Measurements from ENCODE around the gene ZCCHC14. TPM values are rescaled to one million over a fixed set of nuclear protein-coding genes. Genes with fewer than 3 reads are reported as not detected.
"Not testable (repeated sequence)": the region's sequence is repeated elsewhere in the genome, so short reads cannot be mapped to it uniquely, and the experiment has no call there.

Gene ZCCHC14
- total RNA-seq, 1 donor from 2014 or later = 42.4 TPM

DNA sequence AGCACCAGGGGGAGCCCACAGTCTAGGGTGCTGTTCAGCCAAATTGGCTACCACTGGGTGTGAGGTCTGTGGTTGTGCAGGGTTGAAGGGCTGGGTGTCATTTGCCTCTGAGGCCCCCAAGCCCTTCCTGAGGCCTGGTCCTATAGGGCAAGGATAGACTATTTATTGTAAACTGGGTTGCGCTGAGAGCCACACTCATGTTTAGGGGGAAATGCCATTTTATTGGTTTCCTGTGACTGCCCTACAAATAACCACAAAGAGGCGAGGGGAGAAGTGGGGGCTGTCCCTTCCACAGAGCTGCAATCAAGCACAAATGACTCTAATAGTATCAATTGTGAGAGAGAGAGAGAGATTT lies 3.6 kb upstream of the ZCCHC14 start:
- Mint-ChIP-seq H3K36me3 (ENCODE audit: insufficient read depth) (no peaks in the 10 kb centered on the region), H3K4me1 (ENCODE audit: low read depth) (peaks cover 3% of the 10 kb centered on the region), H3K9me3 (ENCODE audit: low read depth) (no peaks in the 10 kb centered on the region), H3K4me3 (ENCODE audit: low read depth) (no peak overlapping the region), H3K27me3 (no peaks in the 10 kb centered on the region), H3K27ac (no peak overlapping the region)
- DNase-seq (ENCODE audit: low spot score, unreplicated experiment) = no peak
- TF ChIP-seq, protein P1, sequence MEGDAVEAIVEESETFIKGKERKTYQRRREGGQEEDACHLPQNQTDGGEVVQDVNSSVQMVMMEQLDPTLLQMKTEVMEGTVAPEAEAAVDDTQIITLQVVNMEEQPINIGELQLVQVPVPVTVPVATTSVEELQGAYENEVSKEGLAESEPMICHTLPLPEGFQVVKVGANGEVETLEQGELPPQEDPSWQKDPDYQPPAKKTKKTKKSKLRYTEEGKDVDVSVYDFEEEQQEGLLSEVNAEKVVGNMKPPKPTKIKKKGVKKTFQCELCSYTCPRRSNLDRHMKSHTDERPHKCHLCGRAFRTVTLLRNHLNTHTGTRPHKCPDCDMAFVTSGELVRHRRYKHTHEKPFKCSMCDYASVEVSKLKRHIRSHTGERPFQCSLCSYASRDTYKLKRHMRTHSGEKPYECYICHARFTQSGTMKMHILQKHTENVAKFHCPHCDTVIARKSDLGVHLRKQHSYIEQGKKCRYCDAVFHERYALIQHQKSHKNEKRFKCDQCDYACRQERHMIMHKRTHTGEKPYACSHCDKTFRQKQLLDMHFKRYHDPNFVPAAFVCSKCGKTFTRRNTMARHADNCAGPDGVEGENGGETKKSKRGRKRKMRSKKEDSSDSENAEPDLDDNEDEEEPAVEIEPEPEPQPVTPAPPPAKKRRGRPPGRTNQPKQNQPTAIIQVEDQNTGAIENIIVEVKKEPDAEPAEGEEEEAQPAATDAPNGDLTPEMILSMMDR (IDR thresholded peaks at IDR 0.05; ENCODE audit: unreplicated experiment) = no peak

DNA sequence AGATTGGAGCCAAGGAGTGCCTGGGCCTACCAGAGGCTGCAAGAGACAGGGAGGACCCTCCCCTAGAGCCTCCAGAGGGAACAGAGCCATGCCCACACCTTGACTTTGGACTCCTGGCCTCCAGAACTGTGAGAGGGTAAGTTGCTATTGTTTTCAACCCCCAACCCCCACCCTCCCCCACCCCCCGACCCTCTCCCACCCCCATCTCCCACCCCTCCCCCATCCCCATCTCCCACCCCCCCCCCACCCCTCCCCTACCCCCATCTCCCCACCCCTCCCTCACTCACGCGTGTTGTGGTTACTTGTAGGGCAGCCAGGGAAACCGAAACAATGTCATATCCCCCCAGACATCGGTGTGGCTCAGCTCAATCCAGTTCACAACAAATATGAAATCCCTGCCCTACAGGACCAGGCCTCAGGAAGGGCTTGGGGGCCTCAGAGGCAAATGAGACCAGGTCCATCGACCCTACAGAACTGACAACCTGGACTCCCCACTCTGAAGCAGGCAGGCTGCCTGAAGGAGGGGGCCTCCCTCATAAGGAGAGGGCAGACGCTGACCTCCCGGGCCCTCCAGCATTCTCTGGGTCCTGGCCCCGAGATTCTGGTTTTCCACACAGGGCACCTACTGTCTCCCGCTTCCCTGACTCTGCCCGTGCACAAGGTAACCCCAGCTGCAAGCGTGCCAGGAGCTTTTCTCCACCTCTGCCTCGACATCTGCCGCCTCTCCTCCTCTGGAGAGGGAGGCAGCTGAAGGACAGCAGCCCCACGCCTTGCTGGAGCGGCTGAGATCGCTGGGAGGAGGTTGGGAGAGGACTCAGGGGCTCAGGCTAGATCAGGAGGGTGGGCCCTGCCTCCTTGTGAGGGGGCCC lies 3.0 kb upstream of the ZCCHC14 start:
- H3K9me3 Mint-ChIP-seq (ENCODE audit: low read depth) = no peaks in the 10 kb centered on the region
- peaks cover 7% of the 10 kb centered on the region for H3K4me1 Mint-ChIP-seq (ENCODE audit: low read depth)
- H3K4me3 Mint-ChIP-seq (ENCODE audit: low read depth) = no peak overlapping the region
- H3K27ac Mint-ChIP-seq = no peak overlapping the region
- TF ChIP-seq, protein P1 (IDR thresholded peaks at IDR 0.05; ENCODE audit: unreplicated experiment) = no peak
- H3K27me3 Mint-ChIP-seq = no peaks in the 10 kb centered on the region
- DNase-seq (ENCODE audit: low spot score, unreplicated experiment) = no peak
- H3K36me3 Mint-ChIP-seq (ENCODE audit: insufficient read depth) = no peaks in the 10 kb centered on the region

DNA sequence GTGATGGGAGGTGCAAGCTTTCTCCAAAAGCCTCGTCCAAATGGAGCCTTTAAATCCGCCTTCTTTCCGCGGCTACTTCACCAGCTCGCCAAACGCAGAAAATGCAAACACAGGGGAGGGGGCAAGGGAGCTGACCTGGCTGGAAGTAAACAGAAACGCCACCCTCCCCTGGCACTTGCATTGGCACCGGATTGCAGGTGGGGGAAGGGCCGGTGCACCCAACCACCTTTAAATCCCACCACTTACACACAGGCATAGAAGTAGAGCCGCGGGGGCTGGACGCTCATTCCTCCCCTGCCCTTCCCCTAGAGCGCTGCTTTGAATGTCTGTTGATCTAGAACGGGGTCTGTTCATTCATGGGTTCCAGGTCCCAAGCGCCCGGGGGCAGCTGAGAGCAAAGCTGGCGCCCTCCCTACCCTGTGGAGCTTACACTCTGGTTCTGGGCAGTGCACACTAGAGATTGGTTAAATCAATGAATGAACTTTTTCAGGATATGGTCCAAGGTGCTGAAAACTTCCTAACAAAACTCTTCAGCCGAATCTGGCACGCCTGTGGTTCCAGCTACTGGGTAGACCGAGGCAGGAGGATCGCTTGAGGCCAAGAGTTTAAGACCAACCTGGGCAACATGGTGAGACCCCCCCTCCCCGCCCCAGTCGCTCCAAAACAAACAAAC lies 920 bp upstream of the ZCCHC14 start:
- Mint-ChIP-seq H3K27ac (peak overlapping the region; percentile 90), H3K9me3 (ENCODE audit: low read depth) (no peaks in the 10 kb centered on the region)

DNA sequence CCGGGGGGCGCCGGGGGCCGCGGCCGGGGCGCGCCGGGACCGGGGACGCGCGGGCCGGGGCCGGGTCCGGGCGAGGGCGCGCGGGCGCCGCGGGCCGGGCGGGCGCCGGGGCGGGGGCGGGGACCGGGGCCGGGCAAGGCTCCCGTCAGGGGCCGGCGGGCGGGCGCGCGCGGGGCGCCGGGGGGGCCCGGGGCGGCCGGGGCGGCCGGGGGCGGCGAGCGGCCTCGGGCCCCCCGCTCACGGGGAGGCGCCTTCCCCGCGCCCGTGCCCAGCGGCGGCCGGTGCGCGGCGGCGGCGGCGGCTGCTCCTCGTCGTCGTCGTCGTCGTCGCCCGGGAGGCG lies 563 bp downstream of the ZCCHC14 start:
- H3K27ac Mint-ChIP-seq = no peak overlapping the region
- H3K9me3 Mint-ChIP-seq (ENCODE audit: low read depth) = no peaks in the 10 kb centered on the region
- TF ChIP-seq, protein P1 (IDR thresholded peaks at IDR 0.05; ENCODE audit: unreplicated experiment) = no peak
- peaks cover 29% of the 10 kb centered on the region for H3K4me1 Mint-ChIP-seq (ENCODE audit: low read depth)
- H3K4me3 Mint-ChIP-seq (ENCODE audit: low read depth) = no peak overlapping the region
- DNase-seq (ENCODE audit: low spot score, unreplicated experiment) = no peak
- peaks cover 2% of the 10 kb centered on the region for H3K36me3 Mint-ChIP-seq (ENCODE audit: insufficient read depth)
- no peaks in the 10 kb centered on the region for H3K27me3 Mint-ChIP-seq

More for the DNA sequence above, 920 bp upstream of the ZCCHC14 start:
- Mint-ChIP-seq H3K36me3 (ENCODE audit: insufficient read depth) (peaks cover 2% of the 10 kb centered on the region), H3K4me3 (ENCODE audit: low read depth) (peak overlapping the region; percentile 74), H3K4me1 (ENCODE audit: low read depth) (peaks cover 23% of the 10 kb centered on the region), H3K27me3 (no peaks in the 10 kb centered on the region)
- TF ChIP-seq, protein P1 (IDR thresholded peaks at IDR 0.05; ENCODE audit: unreplicated experiment) = no peak
- no peak for DNase-seq (ENCODE audit: low spot score, unreplicated experiment)

DNA sequence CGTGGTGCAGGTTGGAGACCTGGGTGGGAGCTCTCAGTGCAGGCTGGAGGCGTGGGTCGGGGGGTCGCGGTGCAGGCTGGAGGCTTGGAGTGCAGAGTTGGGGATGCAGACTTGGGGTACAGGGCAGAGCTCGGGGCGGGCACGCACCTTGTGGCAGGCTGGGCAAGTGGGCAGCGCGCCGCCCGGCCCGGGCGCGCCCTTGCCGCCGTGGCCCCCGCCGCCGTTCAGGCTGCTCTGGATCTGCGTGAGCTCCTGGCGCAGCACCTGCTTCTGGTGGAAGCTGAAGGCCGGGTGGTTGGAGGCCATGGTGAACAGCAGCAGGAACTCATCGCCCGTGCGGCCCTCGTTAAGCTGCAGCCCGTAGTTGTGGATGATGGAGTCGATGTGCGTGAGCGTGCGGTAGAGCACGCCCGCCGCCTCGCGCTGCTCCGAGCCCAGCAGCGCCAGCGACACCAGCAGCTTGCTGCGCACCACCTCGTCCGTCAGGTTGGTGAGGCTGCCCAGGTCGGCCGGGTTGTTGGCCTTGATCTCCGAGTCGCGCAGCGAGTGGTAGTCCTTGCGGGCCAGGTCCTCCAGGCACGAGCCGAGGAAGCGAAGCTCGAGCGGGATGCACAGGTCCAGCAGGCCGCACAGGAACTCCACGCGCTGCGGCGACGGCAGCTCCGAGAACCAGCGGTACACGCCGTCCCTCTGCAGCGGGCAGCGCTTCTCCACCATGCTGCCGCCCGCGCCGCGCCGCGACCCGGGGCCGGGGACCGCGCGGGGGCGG lies 1.1 kb downstream of the ZCCHC14 start:
- Mint-ChIP-seq H3K36me3 (ENCODE audit: insufficient read depth) (peaks cover 2% of the 10 kb centered on the region), H3K4me1 (ENCODE audit: low read depth) (peaks cover 33% of the 10 kb centered on the region), H3K27ac (peak overlapping the region; percentile 71), H3K4me3 (ENCODE audit: low read depth) (peak overlapping the region; percentile 73), H3K27me3 (no peaks in the 10 kb centered on the region), H3K9me3 (ENCODE audit: low read depth) (no peaks in the 10 kb centered on the region)
- DNase-seq (ENCODE audit: low spot score, unreplicated experiment) = no peak
- TF ChIP-seq, protein P1 (IDR thresholded peaks at IDR 0.05; ENCODE audit: unreplicated experiment) = no peak

DNA sequence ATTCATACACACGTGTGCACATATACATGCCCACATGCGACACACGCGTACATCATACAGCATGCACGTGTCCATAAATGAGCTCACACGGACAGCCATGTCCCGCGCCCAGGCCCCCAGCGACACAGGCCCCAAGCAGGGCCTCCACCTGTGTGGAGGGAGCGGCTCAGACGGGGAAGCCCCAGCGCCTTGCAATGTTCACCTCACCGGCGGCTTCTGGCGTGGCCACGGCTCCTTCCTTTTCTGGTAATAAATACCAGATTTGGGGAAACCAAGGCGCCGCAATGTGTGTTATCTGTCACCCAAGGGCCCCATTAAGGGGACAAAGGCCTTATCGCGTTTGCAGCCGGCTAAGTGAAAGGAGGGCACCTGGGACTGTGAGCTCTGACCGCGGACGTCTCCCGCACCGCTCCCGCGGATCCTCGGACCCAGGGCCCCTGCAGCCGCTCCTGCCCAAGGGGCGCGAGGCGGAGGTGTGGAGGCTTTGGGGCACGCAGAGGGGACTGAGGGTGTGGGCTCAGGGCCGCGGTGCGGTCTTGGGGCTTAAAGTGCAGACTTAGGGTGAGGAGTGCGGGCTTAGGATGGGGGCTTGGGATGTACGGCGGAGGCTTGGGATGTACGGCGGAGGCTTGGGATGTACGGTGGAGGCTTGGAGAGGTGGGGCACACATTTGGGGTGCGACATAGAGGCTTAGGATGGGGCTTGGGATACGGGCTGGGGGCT lies 1.9 kb downstream of the ZCCHC14 start:
- DNase-seq (ENCODE audit: low spot score, unreplicated experiment); H3K9me3 Mint-ChIP-seq (ENCODE audit: low read depth); H3K36me3 Mint-ChIP-seq (ENCODE audit: insufficient read depth); H3K27me3 Mint-ChIP-seq: not testable (repeated sequence)
- Mint-ChIP-seq H3K4me1 (ENCODE audit: low read depth) (peaks cover 38% of the 10 kb centered on the region), H3K27ac (peak overlapping the region; percentile 62), H3K4me3 (ENCODE audit: low read depth) (peak overlapping the region; percentile 73)

All from progenitor cell of endocrine pancreas (in vitro differentiated cells).